ENCODE results near the gene SIRT1.

Gene SIRT1

DNA sequence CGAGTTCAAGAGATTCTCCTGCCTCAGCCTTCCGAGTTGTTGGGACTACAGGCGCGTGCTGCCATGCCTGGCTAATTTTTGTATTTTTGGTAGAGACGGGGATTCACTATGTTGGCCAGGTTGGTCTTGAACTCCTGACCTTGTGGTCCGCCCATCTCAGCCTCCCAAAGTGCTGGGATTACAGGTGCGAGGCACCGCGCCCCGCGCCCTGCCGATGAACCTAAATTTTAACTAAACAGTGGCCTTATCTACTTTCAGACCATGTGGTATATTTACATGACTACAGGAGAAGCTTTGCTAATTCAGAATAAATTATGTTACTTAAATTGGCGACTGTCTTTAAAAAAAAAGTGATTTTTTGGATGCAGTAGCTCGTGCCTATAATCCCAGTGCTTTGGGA lies 9.2 kb downstream of the SIRT1 start:
- peaks cover 42 to 97% of the 10 kb centered on the region in 2 experiments for H3K36me3 ChIP-seq (ENCODE audit: control insufficient read depth in 1 of 2, insufficient read depth in 2 of 2, low read depth in 1 of 2, low read length in 2 of 2)
- 96% methylated on average over 6 of the region's 14 CpGs for WGBS
- no peaks in the 10 kb centered on the region for H3K27me3 ChIP-seq (ENCODE audit: control insufficient read depth in 1 of 2, insufficient read depth in 1 of 2, low read length in 2 of 2)
- no peak for DNase-seq
- H3K79me1 ChIP-seq (replicated peaks; ENCODE audit: low read length, poor library complexity, severe bottlenecking), result peaks cover 23% of the 10 kb centered on the region
- H3K18ac ChIP-seq (ENCODE audit: low read depth in 1 of 2, low read length in 2 of 2), result no peak overlapping the region
- H3K14ac ChIP-seq (ENCODE audit: low read length in 2 of 2), result no peak overlapping the region
- no peak overlapping the region for H2AFZ ChIP-seq (ENCODE audit: low read depth, low read length)
- no peak overlapping the region for H3K4ac ChIP-seq (ENCODE audit: low read depth in 1 of 2, low read length in 2 of 2)
- H3K4me3 ChIP-seq (ENCODE audit: insufficient read depth in 1 of 2, low read depth in 1 of 2, low read length in 2 of 2), result no peak overlapping the region
- no peak overlapping the region for H2BK120ac ChIP-seq (ENCODE audit: low read depth, low read length)
- H2AK5ac ChIP-seq (ENCODE audit: low read length, severe bottlenecking), result no peak overlapping the region
- H2BK5ac ChIP-seq (ENCODE audit: low read depth, low read length, poor library complexity, severe bottlenecking), result no peak overlapping the region
- no peak overlapping the region for H2BK15ac ChIP-seq (ENCODE audit: low read depth, poor library complexity, severe bottlenecking)
- H3K4me2 ChIP-seq (ENCODE audit: low read length, poor library complexity, severe bottlenecking), result no peak overlapping the region
- no peak overlapping the region for H3K27ac ChIP-seq (ENCODE audit: low read length, poor library complexity, severe bottlenecking)
- no peaks in the 10 kb centered on the region for H3K9me3 ChIP-seq (ENCODE audit: control insufficient read depth, low read length)
- no peak overlapping the region for H3K9ac ChIP-seq (ENCODE audit: low read length)
- no peak overlapping the region for H2BK12ac ChIP-seq (ENCODE audit: low read length in 2 of 2)
- H3K4me1 ChIP-seq (ENCODE audit: control insufficient read depth, insufficient read depth, low read depth, low read length), result no peaks in the 10 kb centered on the region
- no peak overlapping the region for H3K23ac ChIP-seq (ENCODE audit: low read length in 2 of 2)
- H4K91ac ChIP-seq (ENCODE audit: low read length), result no peak overlapping the region
- no peak overlapping the region for H4K8ac ChIP-seq (ENCODE audit: low read length)

DNA sequence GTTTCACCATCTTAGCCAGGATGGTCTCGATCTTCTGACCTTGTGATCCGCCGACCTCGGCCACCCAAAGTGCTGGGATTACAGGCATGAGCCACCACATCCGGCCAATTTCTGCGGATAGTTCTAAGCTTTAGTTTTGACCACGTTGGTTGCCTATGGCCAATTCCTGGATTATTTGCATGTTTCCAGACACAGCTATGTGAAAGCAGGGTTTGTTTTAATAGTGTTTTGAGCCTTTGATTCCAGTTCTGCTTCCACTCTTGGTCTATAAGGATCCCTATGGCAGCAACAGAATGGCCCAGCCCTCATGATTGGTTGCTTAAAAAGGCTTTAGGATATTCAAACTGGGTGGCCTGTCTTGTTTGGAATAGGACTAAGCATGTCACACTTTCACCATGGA lies 19.1 kb downstream of the SIRT1 start:
- Histone ChIP-seq H2AFZ (ENCODE audit: low read depth, low read length) (no peak overlapping the region), H3K79me1 (replicated peaks; ENCODE audit: low read length, poor library complexity, severe bottlenecking) (peaks cover 19% of the 10 kb centered on the region), H3K23ac (ENCODE audit: low read length in 2 of 2) (no peak overlapping the region), H3K27ac (ENCODE audit: low read length, poor library complexity, severe bottlenecking) (no peak overlapping the region), H2BK120ac (ENCODE audit: low read depth, low read length) (no peak overlapping the region), H2BK12ac (ENCODE audit: low read length in 2 of 2) (no peak overlapping the region), H3K14ac (ENCODE audit: low read length in 2 of 2) (no peak overlapping the region), H3K18ac (ENCODE audit: low read depth in 1 of 2, low read length in 2 of 2) (no peak overlapping the region), H2BK15ac (ENCODE audit: low read depth, poor library complexity, severe bottlenecking) (no peak overlapping the region), H3K4me2 (ENCODE audit: low read length, poor library complexity, severe bottlenecking) (no peak overlapping the region), H3K27me3 (ENCODE audit: control insufficient read depth in 1 of 2, insufficient read depth in 1 of 2, low read length in 2 of 2) (no peaks in the 10 kb centered on the region), H3K9ac (ENCODE audit: low read length) (no peak overlapping the region), H3K9me3 (ENCODE audit: control insufficient read depth, low read length) (no peaks in the 10 kb centered on the region), H3K4me3 (ENCODE audit: insufficient read depth in 1 of 2, low read depth in 1 of 2, low read length in 2 of 2) (no peak overlapping the region), H4K8ac (ENCODE audit: low read length) (no peak overlapping the region), H2BK5ac (ENCODE audit: low read depth, low read length, poor library complexity, severe bottlenecking) (no peak overlapping the region), H3K36me3 (ENCODE audit: control insufficient read depth in 1 of 2, insufficient read depth in 2 of 2, low read depth in 1 of 2, low read length in 2 of 2) (peaks cover 17 to 79% of the 10 kb centered on the region in 2 experiments), H3K4me1 (ENCODE audit: control insufficient read depth, insufficient read depth, low read depth, low read length) (no peaks in the 10 kb centered on the region), H4K91ac (ENCODE audit: low read length) (no peak overlapping the region), H2AK5ac (ENCODE audit: low read length, severe bottlenecking) (no peak overlapping the region), H3K4ac (ENCODE audit: low read depth in 1 of 2, low read length in 2 of 2) (no peak overlapping the region)
- WGBS, result 98% methylated on average over 7 of the region's 7 CpGs
- DNase-seq, result no peak

DNA sequence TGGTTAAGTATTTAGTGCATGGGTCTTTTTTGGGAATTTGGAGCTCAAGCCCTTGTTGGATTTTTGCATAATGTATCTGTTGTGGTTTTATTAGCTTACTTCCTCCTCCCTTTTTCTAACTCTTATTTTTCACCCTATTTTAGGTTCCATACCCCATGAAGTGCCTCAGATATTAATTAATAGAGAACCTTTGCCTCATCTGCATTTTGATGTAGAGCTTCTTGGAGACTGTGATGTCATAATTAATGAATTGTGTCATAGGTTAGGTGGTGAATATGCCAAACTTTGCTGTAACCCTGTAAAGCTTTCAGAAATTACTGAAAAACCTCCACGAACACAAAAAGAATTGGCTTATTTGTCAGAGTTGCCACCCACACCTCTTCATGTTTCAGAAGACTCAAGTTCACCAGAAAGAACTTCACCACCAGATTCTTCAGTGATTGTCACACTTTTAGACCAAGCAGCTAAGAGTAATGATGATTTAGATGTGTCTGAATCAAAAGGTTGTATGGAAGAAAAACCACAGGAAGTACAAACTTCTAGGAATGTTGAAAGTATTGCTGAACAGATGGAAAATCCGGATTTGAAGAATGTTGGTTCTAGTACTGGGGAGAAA lies 28.0 kb downstream of the SIRT1 start:
- Histone ChIP-seq H3K27me3 (ENCODE audit: control insufficient read depth in 1 of 2, insufficient read depth in 1 of 2, low read length in 2 of 2) (no peaks in the 10 kb centered on the region), H2AFZ (ENCODE audit: low read depth, low read length) (no peak overlapping the region), H2BK5ac (ENCODE audit: low read depth, low read length, poor library complexity, severe bottlenecking) (no peak overlapping the region), H3K27ac (ENCODE audit: low read length, poor library complexity, severe bottlenecking) (no peak overlapping the region), H3K9me3 (ENCODE audit: control insufficient read depth, low read length) (no peaks in the 10 kb centered on the region), H2BK120ac (ENCODE audit: low read depth, low read length) (no peak overlapping the region), H3K36me3 (ENCODE audit: control insufficient read depth in 1 of 2, insufficient read depth in 2 of 2, low read depth in 1 of 2, low read length in 2 of 2) (peaks cover 14 to 93% of the 10 kb centered on the region in 2 experiments), H3K23ac (ENCODE audit: low read length in 2 of 2) (no peak overlapping the region), H3K4me2 (ENCODE audit: low read length, poor library complexity, severe bottlenecking) (no peak overlapping the region), H3K4ac (ENCODE audit: low read depth in 1 of 2, low read length in 2 of 2) (no peak overlapping the region), H2BK15ac (ENCODE audit: low read depth, poor library complexity, severe bottlenecking) (no peak overlapping the region), H3K18ac (ENCODE audit: low read depth in 1 of 2, low read length in 2 of 2) (no peak overlapping the region), H3K79me1 (replicated peaks; ENCODE audit: low read length, poor library complexity, severe bottlenecking) (peaks cover 7% of the 10 kb centered on the region), H2AK5ac (ENCODE audit: low read length, severe bottlenecking) (no peak overlapping the region), H3K14ac (ENCODE audit: low read length in 2 of 2) (no peak overlapping the region), H3K4me1 (ENCODE audit: control insufficient read depth, insufficient read depth, low read depth, low read length) (no peaks in the 10 kb centered on the region), H4K91ac (ENCODE audit: low read length) (no peak overlapping the region), H2BK12ac (ENCODE audit: low read length in 2 of 2) (no peak overlapping the region), H3K4me3 (ENCODE audit: insufficient read depth in 1 of 2, low read depth in 1 of 2, low read length in 2 of 2) (no peak overlapping the region), H4K8ac (ENCODE audit: low read length) (no peak overlapping the region), H3K9ac (ENCODE audit: low read length) (no peak overlapping the region)
- WGBS, result 85% methylated on average over 2 of the region's 2 CpGs
- peak; percentile 21 for DNase-seq

GRCh38 chr10:67914777-67915340 lies 30.4 kb downstream of the SIRT1 start:
- H3K36me3 ChIP-seq (ENCODE audit: control insufficient read depth in 1 of 2, insufficient read depth in 2 of 2, low read depth in 1 of 2, low read length in 2 of 2), result peaks cover 13 to 92% of the 10 kb centered on the region in 2 experiments
- no peak overlapping the region for H3K23ac ChIP-seq (ENCODE audit: low read length in 2 of 2)
- no peaks in the 10 kb centered on the region for H3K9me3 ChIP-seq (ENCODE audit: control insufficient read depth, low read length)
- no peak for DNase-seq
- no peak overlapping the region for H2AFZ ChIP-seq (ENCODE audit: low read depth, low read length)
- H2BK120ac ChIP-seq (ENCODE audit: low read depth, low read length), result no peak overlapping the region
- no peak overlapping the region for H2BK15ac ChIP-seq (ENCODE audit: low read depth, poor library complexity, severe bottlenecking)
- no peak overlapping the region for H4K91ac ChIP-seq (ENCODE audit: low read length)
- peaks cover 5% of the 10 kb centered on the region for H3K79me1 ChIP-seq (replicated peaks; ENCODE audit: low read length, poor library complexity, severe bottlenecking)
- no peak overlapping the region for H3K14ac ChIP-seq (ENCODE audit: low read length in 2 of 2)
- no peak overlapping the region for H3K4me3 ChIP-seq (ENCODE audit: insufficient read depth in 1 of 2, low read depth in 1 of 2, low read length in 2 of 2)
- no peak overlapping the region for H4K8ac ChIP-seq (ENCODE audit: low read length)
- WGBS, result 99% methylated on average over 5 of the region's 8 CpGs
- H3K9ac ChIP-seq (ENCODE audit: low read length), result no peak overlapping the region
- no peak overlapping the region for H3K18ac ChIP-seq (ENCODE audit: low read depth in 1 of 2, low read length in 2 of 2)
- H2BK5ac ChIP-seq (ENCODE audit: low read depth, low read length, poor library complexity, severe bottlenecking), result no peak overlapping the region
- no peak overlapping the region for H3K27ac ChIP-seq (ENCODE audit: low read length, poor library complexity, severe bottlenecking)
- no peak overlapping the region for H3K4me2 ChIP-seq (ENCODE audit: low read length, poor library complexity, severe bottlenecking)
- H3K4me1 ChIP-seq (ENCODE audit: control insufficient read depth, insufficient read depth, low read depth, low read length), result no peaks in the 10 kb centered on the region
- H2BK12ac ChIP-seq (ENCODE audit: low read length in 2 of 2), result no peak overlapping the region
- no peak overlapping the region for H2AK5ac ChIP-seq (ENCODE audit: low read length, severe bottlenecking)
- H3K4ac ChIP-seq (ENCODE audit: low read depth in 1 of 2, low read length in 2 of 2), result no peak overlapping the region
- H3K27me3 ChIP-seq (ENCODE audit: control insufficient read depth in 1 of 2, insufficient read depth in 1 of 2, low read length in 2 of 2), result no peaks in the 10 kb centered on the region

All from mesenchymal stem cell (in vitro differentiated cells and primary cell).